ENCODE results near the gene MMP28.

MMP28 gene

GRCh38 chr17:35726127-35726952 is 69.1 kb downstream of the MMP28 start:
- DNase-seq (ENCODE audit: low read depth in 2 of 2), result no peak

DNA sequence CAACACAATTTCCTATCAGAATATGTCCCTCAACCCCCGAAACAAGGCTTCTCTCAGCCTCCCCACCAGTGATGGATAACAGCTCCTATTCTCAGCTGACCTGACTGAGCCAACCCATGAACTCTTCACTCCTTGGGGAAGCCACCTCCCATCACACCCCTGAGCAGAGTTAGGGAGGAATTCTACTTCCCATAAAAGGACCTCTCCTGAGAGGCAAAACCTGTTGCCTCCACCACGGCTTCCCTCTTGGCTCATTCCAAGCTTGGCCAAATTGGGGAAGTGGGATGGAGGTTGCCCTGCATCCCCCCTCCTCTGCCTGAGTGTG is 69.7 kb downstream of the MMP28 start:
- DNase-seq (ENCODE audit: low read depth in 2 of 2), result no peak

DNA sequence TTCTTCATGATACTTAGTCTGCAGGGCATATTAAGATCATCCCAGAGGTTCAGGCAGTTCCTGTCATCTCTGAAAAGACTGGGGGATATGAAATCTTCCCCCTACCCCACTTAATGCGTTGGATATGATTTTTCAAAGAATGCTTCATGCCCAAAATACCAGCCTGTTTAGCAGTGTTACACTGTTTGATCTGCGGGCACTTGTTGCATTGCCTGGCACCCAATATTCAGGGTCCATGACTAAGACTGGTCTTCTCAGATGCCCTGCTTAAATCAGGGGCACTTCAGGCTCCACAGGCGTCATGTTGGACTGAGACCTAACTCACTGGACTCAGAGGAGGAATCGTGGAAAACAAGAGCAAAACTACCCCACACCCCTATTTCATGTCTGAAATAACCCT is 70.4 kb downstream of the MMP28 start:
- no peak for DNase-seq (ENCODE audit: low read depth in 2 of 2)

DNA sequence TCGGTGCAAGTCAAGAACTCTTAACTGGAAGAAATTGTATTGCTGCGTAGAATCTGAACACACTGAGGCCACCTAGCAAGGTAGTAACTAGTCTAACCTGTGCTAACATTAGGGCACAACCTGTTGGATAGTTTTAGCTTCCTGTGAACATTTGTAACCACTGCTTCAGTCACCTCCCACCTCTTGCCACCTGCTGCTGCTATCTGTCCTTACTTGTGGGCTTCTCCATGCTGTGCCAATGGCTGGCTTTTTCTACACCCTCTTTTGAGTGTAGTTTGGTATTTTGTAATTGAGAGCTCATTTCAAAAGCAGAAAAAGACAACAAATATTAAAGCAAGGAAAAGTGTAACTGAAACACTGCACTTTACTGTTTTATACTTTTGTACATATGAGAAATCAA is 71.7 kb downstream of the MMP28 start:
- no peak for DNase-seq (ENCODE audit: low read depth in 2 of 2)

DNA sequence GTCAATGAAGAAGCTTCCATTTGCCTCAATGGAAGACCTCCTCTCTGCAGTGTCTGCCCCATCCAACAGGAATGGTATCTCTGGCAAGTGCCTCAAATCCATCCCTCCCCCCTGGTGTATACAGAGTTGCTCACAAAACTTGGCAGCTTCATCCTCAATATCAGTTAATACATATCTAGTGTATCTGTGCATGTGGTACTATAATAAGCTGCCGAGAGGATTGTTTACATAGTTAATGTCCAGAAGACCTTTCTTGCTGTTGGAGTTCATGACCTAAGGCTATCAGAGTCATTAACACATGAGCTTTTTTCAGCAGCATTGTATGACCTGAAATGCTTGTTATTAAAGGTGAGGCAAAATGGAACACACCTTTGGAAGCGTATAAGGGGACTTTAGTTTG is 78.0 kb downstream of the MMP28 start:
- DNase-seq (ENCODE audit: low read depth in 2 of 2), result no peak

DNA sequence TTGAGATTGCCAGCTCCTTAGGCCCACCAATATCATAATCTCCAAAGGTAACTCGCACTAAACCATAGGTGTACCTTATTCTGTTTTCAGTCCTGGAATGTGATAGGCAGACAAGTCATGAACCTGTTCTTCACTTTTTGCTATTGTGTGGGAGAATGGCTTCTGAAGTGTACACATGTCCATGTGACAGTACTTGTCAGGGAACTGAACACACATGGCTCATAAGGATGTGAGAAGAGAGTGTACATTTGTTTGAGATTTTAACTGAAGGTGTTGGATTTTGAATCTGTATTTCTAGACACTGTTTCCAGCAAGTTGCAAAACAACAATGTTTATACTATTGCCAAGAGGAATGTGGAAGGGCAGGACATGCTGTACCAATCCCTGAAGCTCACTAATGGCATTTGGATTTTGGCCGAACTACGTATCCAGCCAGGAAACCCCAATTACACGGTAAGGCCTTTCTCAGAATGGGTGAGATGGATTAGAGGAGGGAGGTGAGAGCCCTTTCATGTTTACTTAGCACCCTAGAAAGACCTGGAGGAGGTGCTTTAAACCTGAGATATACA is 78.5 kb downstream of the MMP28 start:
- no peak for DNase-seq (ENCODE audit: low read depth in 2 of 2)

- DNase-seq (ENCODE audit: low read depth in 2 of 2), result no peak
These were observed 79.3 kb downstream of the MMP28 start for GRCh38 chr17:35716173-35716572.
